GM12892 (cell line): ENCODE measurements around the gene PGBD2.

Source experiments
- POLR2A ChIP-seq: IDR thresholded peaks from 2 replicates; pipeline ENCODE4 v1.6.1; 2011; ENCODE audit warnings: low read depth, low read length, control low read depth
- POLR2AphosphoS5 ChIP-seq: IDR thresholded peaks from 2 replicates; pipeline ENCODE4 v1.6.1; 2011; ENCODE audit warnings: low read depth, low read length, control low read depth
- TAF1 ChIP-seq: IDR thresholded peaks from 2 replicates; pipeline ENCODE4 v1.6.1; 2011; ENCODE audit warnings: low read depth, mild to moderate bottlenecking, control low read depth, low read length, borderline replicate concordance

DNA sequence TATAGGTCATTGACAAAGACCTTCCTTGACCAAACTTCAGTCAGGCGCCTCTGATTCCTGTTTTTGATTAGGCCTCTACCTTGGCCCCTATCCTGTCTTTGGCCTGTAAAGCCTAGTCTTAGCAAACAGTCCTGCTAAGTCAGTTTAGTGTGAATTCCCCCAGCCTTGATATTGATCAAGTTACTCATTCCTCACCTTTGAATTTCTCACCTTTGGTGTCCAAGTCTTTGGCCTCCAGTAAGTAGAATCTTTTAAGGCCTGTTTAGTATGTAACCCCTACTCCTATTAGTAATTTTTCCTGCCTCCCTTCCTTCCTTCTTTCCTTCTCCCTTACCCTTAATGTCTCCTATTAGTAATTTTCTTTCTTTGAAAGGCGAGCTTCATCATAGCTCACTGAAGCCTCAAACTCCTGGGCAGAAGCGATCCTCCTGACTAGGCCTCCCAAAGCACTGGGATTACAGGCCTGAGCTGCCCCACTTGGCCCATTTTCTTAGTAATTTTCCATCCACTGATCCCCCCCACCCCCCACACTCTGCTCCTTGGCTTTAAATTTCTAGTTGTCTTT lies 34.1 kb upstream of the PGBD2 start:
- TF ChIP-seq POLR2AphosphoS5 (no peak), POLR2A (no peak), TAF1 (no peak)
